GM20000 (cell line): ENCODE results near the gene LYG1.
"Not testable (repeated sequence)": the region's sequence is repeated elsewhere in the genome, so short reads cannot be mapped to it uniquely, and the experiment has no call there.

Experiments
- DNase-seq: peaks from one replicate; pipeline ENCODE4 v3.0.0; 2012; ENCODE audit warnings: low spot score
- CTCF ChIP-seq: IDR thresholded peaks from 2 replicates; pipeline ENCODE4 v1.5.1; 2012; ENCODE audit warnings: mild to moderate bottlenecking, control low read depth; ENCODE audit errors: extremely low read depth, missing control alignments

Gene LYG1

GRCh38 chr2:99337113-99338028, 36.4 kb upstream of the LYG1 start, which contains the start of gene EIF5B:
TSS of gene EIF5B (plus strand) at chr2:99337389. CDS start at chr2:99337555, 166 bp downstream.
- TF ChIP-seq CTCF, result peak; percentile 80
- peak; percentile 93 for DNase-seq

- no peak for TF ChIP-seq CTCF
- DNase-seq, result no peak
Observed at GRCh38 chr2:99336804-99337112, 35.8 kb upstream of the LYG1 start.

GRCh38 chr2:99335911-99336803, 35.2 kb upstream of the LYG1 start, which contains the start of gene TXNDC9:
TSS of gene TXNDC9 (minus strand) at chr2:99336333. CDS start at chr2:99333210, 3,123 bp downstream.
- peak; percentile 96 for DNase-seq
- no peak for TF ChIP-seq CTCF

- no peak for TF ChIP-seq CTCF
Observed at GRCh38 chr2:99325384-99325783, 24.4 kb upstream of the LYG1 start.

GRCh38 chr2:99317873-99318200, 16.8 kb upstream of the LYG1 start:
- not testable (repeated sequence) for DNase-seq

More at GRCh38 chr2:99325384-99325783, 24.4 kb upstream of the LYG1 start:
- DNase-seq, result no peak

- DNase-seq, result no peak
- no peak for TF ChIP-seq CTCF
Observed at GRCh38 chr2:99317161-99317872, 16.3 kb upstream of the LYG1 start.

GRCh38 chr2:99299580-99299979, 1.4 kb downstream of the LYG1 start:
- TF ChIP-seq CTCF, result no peak
- no peak for DNase-seq
